ENCODE measurements around the gene HSD11B1L.

Gene HSD11B1L

DNA sequence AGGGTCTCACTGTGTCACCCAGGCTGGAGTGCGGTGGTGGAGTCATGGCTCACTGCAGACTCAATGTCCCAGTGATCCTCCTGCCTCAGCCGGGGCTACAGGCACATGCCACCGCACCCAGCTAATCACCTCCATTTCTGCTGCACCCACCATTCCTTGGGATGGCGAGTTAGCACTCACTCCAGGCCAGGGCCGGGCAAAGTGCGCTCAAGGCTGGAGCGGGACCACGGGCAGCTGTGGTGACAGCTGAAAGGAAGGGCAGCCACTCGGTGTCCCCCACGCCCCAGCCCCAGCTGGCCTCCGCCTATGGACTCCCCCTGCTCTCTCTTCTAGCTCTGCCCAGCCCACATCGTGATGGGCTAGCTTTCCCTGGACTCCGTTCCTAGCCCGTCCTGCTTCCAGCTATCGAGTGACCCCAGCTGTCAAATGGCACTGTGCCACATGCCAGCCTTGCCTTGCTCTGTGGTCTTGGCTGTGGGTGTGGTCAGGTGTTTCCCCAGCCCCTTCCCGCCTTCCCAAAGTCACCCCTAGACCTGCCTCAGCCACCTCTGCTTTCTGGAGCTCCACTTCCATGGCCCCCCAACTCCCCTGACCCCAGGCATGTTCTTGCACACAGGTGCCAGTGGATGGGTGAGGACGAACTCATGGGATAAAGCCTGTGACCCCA lies 4.6 kb upstream of the HSD11B1L start:
- Histone ChIP-seq H3K36me3 (ENCODE audit: insufficient read depth, insufficient read length, low read length) (peaks cover 59% of the 10 kb centered on the region), H3K4me1 (ENCODE audit: insufficient read depth, insufficient read length) (peaks cover 7% of the 10 kb centered on the region), H3K27me3 (ENCODE audit: insufficient read depth, insufficient read length) (no peaks in the 10 kb centered on the region)

DNA sequence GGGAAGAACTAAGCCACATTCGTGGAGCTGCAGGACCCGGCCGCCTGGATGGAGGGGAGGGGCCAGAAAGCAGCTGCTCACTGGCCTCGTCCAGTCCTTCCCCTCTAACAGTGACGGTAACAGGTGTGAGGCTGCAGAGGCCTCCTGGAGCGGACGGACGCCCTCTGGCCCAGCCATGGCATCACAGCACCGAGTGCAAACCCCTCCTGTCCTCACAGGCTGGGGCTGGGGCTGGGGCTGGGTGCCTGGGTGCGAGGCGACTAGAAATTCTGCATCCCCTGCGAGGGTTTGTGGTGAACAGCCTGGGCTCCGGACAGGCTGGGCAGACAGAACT lies 4.1 kb upstream of the HSD11B1L start:
- no peaks in the 10 kb centered on the region for H3K27me3 ChIP-seq (ENCODE audit: insufficient read depth, insufficient read length)
- DNase-seq (ENCODE audit: low read depth, low spot score), result no peak
- H3K9ac ChIP-seq (ENCODE audit: insufficient read length, low read depth), result no peak overlapping the region
- H3K4me1 ChIP-seq (ENCODE audit: insufficient read depth, insufficient read length), result peaks cover 10% of the 10 kb centered on the region
- no peak overlapping the region for H3K4me3 ChIP-seq (ENCODE audit: insufficient read length, low read depth)
- H3K9me3 ChIP-seq (ENCODE audit: insufficient read depth, low read length), result no peaks in the 10 kb centered on the region
- H3K36me3 ChIP-seq (ENCODE audit: insufficient read depth, insufficient read length, low read length), result peaks cover 54% of the 10 kb centered on the region
- TF ChIP-seq YY1 (IDR thresholded peaks at IDR 0.05; ENCODE audit: insufficient read depth, insufficient read length) (no peak), ZNF274 (IDR thresholded peaks at IDR 0.05; ENCODE audit: low read depth, low read length) (no peak), SUZ12 (IDR thresholded peaks at IDR 0.05; ENCODE audit: extremely low read depth, insufficient read depth, insufficient read length) (no peak)

More for the DNA sequence above, 4.6 kb upstream of the HSD11B1L start:
- Histone ChIP-seq H3K4me3 (ENCODE audit: insufficient read length, low read depth) (no peak overlapping the region), H3K9me3 (ENCODE audit: insufficient read depth, low read length) (no peaks in the 10 kb centered on the region), H3K9ac (ENCODE audit: insufficient read length, low read depth) (no peak overlapping the region)
- TF ChIP-seq SUZ12 (IDR thresholded peaks at IDR 0.05; ENCODE audit: extremely low read depth, insufficient read depth, insufficient read length) (no peak), YY1 (IDR thresholded peaks at IDR 0.05; ENCODE audit: insufficient read depth, insufficient read length) (no peak), ZNF274 (IDR thresholded peaks at IDR 0.05; ENCODE audit: low read depth, low read length) (no peak)
- no peak for DNase-seq (ENCODE audit: low read depth, low spot score)

DNA sequence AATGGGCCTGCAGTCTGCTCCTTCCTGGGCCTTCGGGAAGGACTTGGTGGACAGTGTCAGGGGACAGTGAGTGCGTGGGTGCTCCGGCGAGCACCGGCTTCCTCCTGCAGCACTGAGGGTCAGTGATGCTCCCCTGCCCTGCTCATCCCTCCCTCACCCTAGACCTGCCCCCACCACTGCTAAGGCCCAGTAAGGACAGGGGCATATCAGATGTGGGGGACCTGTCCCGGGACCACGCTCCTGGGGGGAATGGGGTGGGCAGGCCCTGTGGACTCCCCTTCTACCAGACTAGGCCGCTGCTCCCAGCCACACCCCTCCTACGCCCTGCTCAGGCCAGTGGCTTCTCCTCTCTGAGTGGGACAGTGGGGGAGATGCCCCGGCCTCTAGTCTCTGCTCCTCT lies 3.7 kb upstream of the HSD11B1L start:
- DNase-seq (ENCODE audit: low read depth, low spot score), result no peak
- H3K36me3 ChIP-seq (ENCODE audit: insufficient read depth, insufficient read length, low read length), result peaks cover 50% of the 10 kb centered on the region
- H3K4me1 ChIP-seq (ENCODE audit: insufficient read depth, insufficient read length), result peaks cover 10% of the 10 kb centered on the region
- no peaks in the 10 kb centered on the region for H3K9me3 ChIP-seq (ENCODE audit: insufficient read depth, low read length)
- H3K9ac ChIP-seq (ENCODE audit: insufficient read length, low read depth), result no peak overlapping the region
- no peak overlapping the region for H3K4me3 ChIP-seq (ENCODE audit: insufficient read length, low read depth)
- no peak for TF ChIP-seq YY1 (IDR thresholded peaks at IDR 0.05; ENCODE audit: insufficient read depth, insufficient read length)
- no peak for TF ChIP-seq SUZ12 (IDR thresholded peaks at IDR 0.05; ENCODE audit: extremely low read depth, insufficient read depth, insufficient read length)
- no peak for TF ChIP-seq ZNF274 (IDR thresholded peaks at IDR 0.05; ENCODE audit: low read depth, low read length)
- no peaks in the 10 kb centered on the region for H3K27me3 ChIP-seq (ENCODE audit: insufficient read depth, insufficient read length)

DNA sequence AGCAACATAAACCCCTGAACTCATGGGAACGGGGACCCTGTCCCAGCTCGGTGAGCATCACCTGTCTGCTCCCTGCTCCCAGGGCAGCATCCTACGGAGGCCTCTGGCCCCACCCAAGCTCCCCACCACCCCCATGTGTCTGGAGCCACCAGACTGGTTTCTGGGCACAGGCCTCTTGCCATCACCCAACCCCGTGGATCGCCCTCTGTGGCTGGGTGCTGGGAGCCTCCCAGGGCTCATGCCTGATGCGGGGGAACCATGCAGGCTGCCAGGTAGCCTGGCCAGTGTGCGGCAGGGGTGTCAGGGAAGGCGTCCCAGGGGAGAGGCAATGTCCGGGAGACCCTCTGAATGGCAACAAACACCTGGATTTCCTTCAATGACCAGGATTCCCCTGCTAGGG lies 3.2 kb upstream of the HSD11B1L start:
- no peak overlapping the region for H3K4me3 ChIP-seq (ENCODE audit: insufficient read length, low read depth)
- H3K9me3 ChIP-seq (ENCODE audit: insufficient read depth, low read length), result no peaks in the 10 kb centered on the region
- TF ChIP-seq SUZ12 (IDR thresholded peaks at IDR 0.05; ENCODE audit: extremely low read depth, insufficient read depth, insufficient read length) (no peak), ZNF274 (IDR thresholded peaks at IDR 0.05; ENCODE audit: low read depth, low read length) (no peak), YY1 (IDR thresholded peaks at IDR 0.05; ENCODE audit: insufficient read depth, insufficient read length) (no peak)
- no peak overlapping the region for H3K9ac ChIP-seq (ENCODE audit: insufficient read length, low read depth)
- H3K27me3 ChIP-seq (ENCODE audit: insufficient read depth, insufficient read length), result no peaks in the 10 kb centered on the region
- H3K36me3 ChIP-seq (ENCODE audit: insufficient read depth, insufficient read length, low read length), result peaks cover 48% of the 10 kb centered on the region
- H3K4me1 ChIP-seq (ENCODE audit: insufficient read depth, insufficient read length), result peaks cover 12% of the 10 kb centered on the region
- DNase-seq (ENCODE audit: low read depth, low spot score), result no peak

DNA sequence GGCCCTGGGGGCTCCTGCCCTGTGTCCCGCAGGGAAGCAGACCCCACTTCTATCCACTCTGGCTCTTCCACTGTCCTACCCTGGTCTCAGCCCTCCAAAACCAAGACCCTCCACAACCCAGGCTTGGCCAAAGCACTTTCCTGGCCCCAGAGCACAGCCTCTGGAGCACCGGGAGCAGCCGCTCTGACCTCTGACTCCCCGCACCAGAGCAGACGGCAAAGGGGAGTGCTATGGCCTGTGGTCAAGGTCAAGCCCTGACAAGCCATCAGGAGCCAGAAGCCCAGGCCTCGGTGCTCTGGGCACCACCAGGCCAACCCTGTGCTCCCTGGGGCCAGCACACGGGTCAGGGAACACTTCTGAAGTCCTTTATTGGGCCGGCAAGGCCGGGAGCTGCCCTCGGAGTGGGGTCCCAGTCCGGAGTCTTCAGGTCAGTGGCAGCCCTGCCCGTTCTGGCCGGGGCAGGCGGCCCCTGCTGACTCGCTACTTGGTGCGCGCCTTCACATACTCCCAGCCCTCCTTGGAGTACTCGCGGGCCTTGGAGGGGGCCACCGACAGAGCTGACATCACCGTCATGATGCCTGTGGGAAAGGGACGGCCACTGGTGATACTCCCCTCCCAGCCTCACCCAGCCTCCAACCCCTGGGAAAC lies 2.6 kb upstream of the HSD11B1L start:
- DNase-seq (ENCODE audit: low read depth, low spot score), result no peak
- peak overlapping the region; percentile 32 for H3K9ac ChIP-seq (ENCODE audit: insufficient read length, low read depth)
- peaks cover 41% of the 10 kb centered on the region for H3K36me3 ChIP-seq (ENCODE audit: insufficient read depth, insufficient read length, low read length)
- H3K27me3 ChIP-seq (ENCODE audit: insufficient read depth, insufficient read length), result no peaks in the 10 kb centered on the region
- TF ChIP-seq SUZ12 (IDR thresholded peaks at IDR 0.05; ENCODE audit: extremely low read depth, insufficient read depth, insufficient read length), result no peak
- no peak for TF ChIP-seq YY1 (IDR thresholded peaks at IDR 0.05; ENCODE audit: insufficient read depth, insufficient read length)
- TF ChIP-seq ZNF274 (IDR thresholded peaks at IDR 0.05; ENCODE audit: low read depth, low read length), result no peak
- H3K9me3 ChIP-seq (ENCODE audit: insufficient read depth, low read length), result no peaks in the 10 kb centered on the region
- H3K4me1 ChIP-seq (ENCODE audit: insufficient read depth, insufficient read length), result peaks cover 12% of the 10 kb centered on the region
- no peak overlapping the region for H3K4me3 ChIP-seq (ENCODE audit: insufficient read length, low read depth)

DNA sequence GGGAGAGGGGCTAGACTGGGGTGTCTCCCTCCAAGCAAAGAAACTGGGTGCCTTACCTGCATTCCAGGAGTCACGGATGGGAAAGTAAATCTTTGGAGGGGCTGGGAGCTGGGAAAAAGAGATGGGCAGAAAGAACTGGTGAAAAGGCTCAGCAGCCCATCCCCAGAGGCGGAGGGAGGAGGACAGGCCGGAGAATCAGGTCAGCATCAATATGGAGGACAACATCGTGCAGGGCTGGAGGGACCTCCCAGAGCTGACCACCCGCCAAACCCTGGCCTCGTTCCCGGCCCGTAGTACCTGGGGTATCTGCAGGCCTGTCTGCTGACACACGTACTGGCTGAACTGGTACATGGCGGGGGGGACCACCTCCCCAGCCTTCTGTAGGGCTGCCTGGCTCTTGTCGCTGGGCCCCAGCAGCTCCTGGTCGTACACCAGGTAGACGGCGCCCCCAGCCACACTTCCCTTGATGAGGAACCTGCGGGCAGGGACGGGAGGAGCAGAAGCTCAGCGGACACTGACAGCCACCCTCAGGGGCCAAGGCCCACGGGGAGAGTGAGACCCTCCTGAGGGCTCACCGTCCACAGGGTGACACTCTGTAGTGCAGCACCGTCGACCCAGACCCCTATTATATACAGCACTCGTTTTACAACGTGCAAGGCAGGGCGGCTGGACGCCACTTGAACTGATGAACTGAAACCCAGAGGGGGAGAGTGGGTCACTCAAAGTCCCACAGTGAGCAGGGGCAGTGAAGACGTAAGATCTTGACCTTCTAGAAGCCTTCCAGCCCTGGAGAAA lies 1.3 kb upstream of the HSD11B1L start:
- peak overlapping the region; percentile 85 for H3K9ac ChIP-seq (ENCODE audit: insufficient read length, low read depth)
- H3K9me3 ChIP-seq (ENCODE audit: insufficient read depth, low read length), result no peaks in the 10 kb centered on the region
- peaks cover 12% of the 10 kb centered on the region for H3K4me1 ChIP-seq (ENCODE audit: insufficient read depth, insufficient read length)
- peaks cover 34% of the 10 kb centered on the region for H3K36me3 ChIP-seq (ENCODE audit: insufficient read depth, insufficient read length, low read length)
- no peak for DNase-seq (ENCODE audit: low read depth, low spot score)
- peak overlapping the region; percentile 92 for H3K4me3 ChIP-seq (ENCODE audit: insufficient read length, low read depth)
- no peak for TF ChIP-seq SUZ12 (IDR thresholded peaks at IDR 0.05; ENCODE audit: extremely low read depth, insufficient read depth, insufficient read length)
- TF ChIP-seq ZNF274 (IDR thresholded peaks at IDR 0.05; ENCODE audit: low read depth, low read length), result no peak
- no peak for TF ChIP-seq YY1 (IDR thresholded peaks at IDR 0.05; ENCODE audit: insufficient read depth, insufficient read length)
- H3K27me3 ChIP-seq (ENCODE audit: insufficient read depth, insufficient read length), result no peaks in the 10 kb centered on the region

DNA sequence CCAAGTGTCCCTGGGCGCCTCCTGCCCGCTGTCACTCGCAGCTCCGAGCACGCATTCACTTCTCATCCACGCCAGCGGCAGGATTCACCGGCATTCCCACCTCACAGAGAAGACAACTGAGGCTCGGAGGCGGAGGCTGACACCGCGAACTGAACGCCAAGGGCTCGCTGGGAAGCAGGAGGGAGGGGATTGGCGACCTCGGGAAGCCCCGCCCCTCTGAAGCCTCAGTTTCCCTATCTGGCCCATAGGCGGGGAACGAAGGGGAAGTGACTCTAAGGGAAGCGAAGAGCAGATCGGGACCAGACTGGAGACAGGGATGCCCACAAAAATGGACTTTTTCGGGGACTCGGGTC lies 767 bp upstream of the HSD11B1L start:
- Histone ChIP-seq H3K36me3 (ENCODE audit: insufficient read depth, insufficient read length, low read length) (peaks cover 33% of the 10 kb centered on the region), H3K9ac (ENCODE audit: insufficient read length, low read depth) (peak overlapping the region; percentile 85), H3K4me1 (ENCODE audit: insufficient read depth, insufficient read length) (peaks cover 8% of the 10 kb centered on the region), H3K9me3 (ENCODE audit: insufficient read depth, low read length) (no peaks in the 10 kb centered on the region), H3K4me3 (ENCODE audit: insufficient read length, low read depth) (peak overlapping the region; percentile 92), H3K27me3 (ENCODE audit: insufficient read depth, insufficient read length) (no peaks in the 10 kb centered on the region)
- DNase-seq (ENCODE audit: low read depth, low spot score), result no peak
- TF ChIP-seq YY1 (IDR thresholded peaks at IDR 0.05; ENCODE audit: insufficient read depth, insufficient read length), result no peak
- TF ChIP-seq SUZ12 (IDR thresholded peaks at IDR 0.05; ENCODE audit: extremely low read depth, insufficient read depth, insufficient read length), result no peak
- TF ChIP-seq ZNF274 (IDR thresholded peaks at IDR 0.05; ENCODE audit: low read depth, low read length), result no peak

All from NT2/D1 (cell line).